Gastrocnemius medialis (tissue), 4 donors: ENCODE measurements around the gene MARVELD2.

Experiments
- POLR2A ChIP-seq, 2 donors: fragments of 450-650 bp; IDR thresholded peaks; one replicate each; pipeline ENCODE4 v1.6.1; 2017; ENCODE audit warnings: antibody characterized with exemption in 2 of 2, mild to moderate bottlenecking in 2 of 2, moderate library complexity in 2 of 2
- TF ChIP-seq, protein P1 (sequence below), 5 experiments: fragments of 450-650 bp in 3 of 5; fragments of 200-600 bp in 2 of 5; sonication (generic) in 2 of 5; IDR thresholded peaks in 4 of 5; conservative IDR thresholded peaks in 1 of 5; 1 replicate in 4 of 5; 2 replicates in 1 of 5; pipeline ENCODE4 v1.5.1; 2016 to 2019; ENCODE audit warnings: antibody characterized with exemption in 5 of 5, mild to moderate bottlenecking in 3 of 5, moderate library complexity in 3 of 5

DNA sequence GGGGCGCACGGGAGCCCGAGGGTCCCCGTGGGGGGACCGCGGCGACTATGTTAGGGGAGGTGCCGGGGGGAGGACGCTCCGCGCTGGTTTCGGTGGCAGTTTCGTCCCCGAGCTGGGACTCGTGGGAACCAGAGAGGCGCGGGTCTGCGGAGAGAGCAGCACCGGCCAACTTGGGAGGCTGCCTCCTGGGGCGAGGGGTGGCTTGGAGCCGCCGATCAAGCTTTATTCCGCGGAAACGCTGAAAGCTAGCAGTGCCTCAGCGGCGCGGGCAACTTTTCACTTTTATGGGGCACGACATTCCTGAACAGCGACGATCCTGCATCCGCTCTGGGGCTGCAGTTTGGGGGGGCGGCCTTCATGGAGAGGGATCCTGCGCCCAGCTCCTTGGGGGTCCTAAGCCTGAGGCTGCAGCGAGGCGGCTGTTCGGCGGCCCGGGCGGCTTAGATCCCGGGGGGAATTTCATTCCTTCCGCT lies 78.0 kb downstream of the MARVELD2 start:
- TF ChIP-seq, protein P1, sequence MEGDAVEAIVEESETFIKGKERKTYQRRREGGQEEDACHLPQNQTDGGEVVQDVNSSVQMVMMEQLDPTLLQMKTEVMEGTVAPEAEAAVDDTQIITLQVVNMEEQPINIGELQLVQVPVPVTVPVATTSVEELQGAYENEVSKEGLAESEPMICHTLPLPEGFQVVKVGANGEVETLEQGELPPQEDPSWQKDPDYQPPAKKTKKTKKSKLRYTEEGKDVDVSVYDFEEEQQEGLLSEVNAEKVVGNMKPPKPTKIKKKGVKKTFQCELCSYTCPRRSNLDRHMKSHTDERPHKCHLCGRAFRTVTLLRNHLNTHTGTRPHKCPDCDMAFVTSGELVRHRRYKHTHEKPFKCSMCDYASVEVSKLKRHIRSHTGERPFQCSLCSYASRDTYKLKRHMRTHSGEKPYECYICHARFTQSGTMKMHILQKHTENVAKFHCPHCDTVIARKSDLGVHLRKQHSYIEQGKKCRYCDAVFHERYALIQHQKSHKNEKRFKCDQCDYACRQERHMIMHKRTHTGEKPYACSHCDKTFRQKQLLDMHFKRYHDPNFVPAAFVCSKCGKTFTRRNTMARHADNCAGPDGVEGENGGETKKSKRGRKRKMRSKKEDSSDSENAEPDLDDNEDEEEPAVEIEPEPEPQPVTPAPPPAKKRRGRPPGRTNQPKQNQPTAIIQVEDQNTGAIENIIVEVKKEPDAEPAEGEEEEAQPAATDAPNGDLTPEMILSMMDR (IDR thresholded peaks at IDR 0.05 in 4 of 5, conservative IDR thresholded peaks at IDR 0.05 in 1 of 5): no peak
- TF ChIP-seq POLR2A (IDR thresholded peaks at IDR 0.05): no peak
